GM10847 (cell line): Measurements from ENCODE around the gene AEN.

Experiments used
- POLR2A ChIP-seq: IDR thresholded peaks from 2 replicates; pipeline ENCODE4 v1.6.1; 2011; ENCODE audit not compliant: insufficient read length; ENCODE audit errors: extremely low read depth

Gene AEN

GRCh38 chr15:88609344-88610090 is 11.6 kb upstream of the AEN start:
- no peak for TF ChIP-seq POLR2A

GRCh38 chr15:88610701-88611231 is 10.4 kb upstream of the AEN start:
- no peak for TF ChIP-seq POLR2A

GRCh38 chr15:88612186-88612796 is 8.8 kb upstream of the AEN start:
- no peak for TF ChIP-seq POLR2A

- TF ChIP-seq POLR2A: no peak
Observed at GRCh38 chr15:88613074-88613944, 7.8 kb upstream of the AEN start.

GRCh38 chr15:88615303-88616107 is 5.6 kb upstream of the AEN start:
- TF ChIP-seq POLR2A: no peak

GRCh38 chr15:88616240-88616639 is 4.9 kb upstream of the AEN start:
- TF ChIP-seq POLR2A: no peak

GRCh38 chr15:88617031-88617722 is 4.0 kb upstream of the AEN start:
- TF ChIP-seq POLR2A: no peak

GRCh38 chr15:88617790-88618189 is 3.4 kb upstream of the AEN start:
- no peak for TF ChIP-seq POLR2A

- no peak for TF ChIP-seq POLR2A
Observed at GRCh38 chr15:88618686-88619085, 2.5 kb upstream of the AEN start.

GRCh38 chr15:88619796-88620195 is 1.3 kb upstream of the AEN start:
- no peak for TF ChIP-seq POLR2A

GRCh38 chr15:88621789-88622604 is 857 bp downstream of the AEN start:
- TF ChIP-seq POLR2A: no peak

GRCh38 chr15:88622605-88622975 is 1.4 kb downstream of the AEN start:
- TF ChIP-seq POLR2A: no peak

- no peak for TF ChIP-seq POLR2A
Observed at GRCh38 chr15:88623061-88623460, 1.9 kb downstream of the AEN start.

- TF ChIP-seq POLR2A: no peak
Observed at GRCh38 chr15:88623632-88624031, 2.5 kb downstream of the AEN start.
